Left hindlimb (tissue), 1 donor: ENCODE data around the gene LANCL2.
"Not testable (repeated sequence)": the region's sequence is repeated elsewhere in the genome, so short reads cannot be mapped to it uniquely, and the experiment has no call there.

ENCODE experiments used
- DNase-seq: peaks from one replicate; pipeline ENCODE4 v3.0.0-alpha.2; 2018

The LANCL2 gene

GRCh38 chr7:55362927-55363326, 2.2 kb upstream of the LANCL2 start:
- DNase-seq, result no peak

GRCh38 chr7:55363386-55364170, 1.6 kb upstream of the LANCL2 start:
- no peak for DNase-seq

- DNase-seq, result peak; percentile 97
These were observed 731 bp downstream of the LANCL2 start for GRCh38 chr7:55365675-55366460.

- no peak for DNase-seq
These were observed 1.4 kb downstream of the LANCL2 start for GRCh38 chr7:55366461-55367070.

GRCh38 chr7:55367283-55367840, 2.2 kb downstream of the LANCL2 start:
- no peak for DNase-seq

GRCh38 chr7:55369427-55370400, 4.6 kb downstream of the LANCL2 start:
- DNase-seq, result no peak

GRCh38 chr7:55374213-55374612, 9.1 kb downstream of the LANCL2 start:
- DNase-seq, result no peak

- no peak for DNase-seq
These were observed 10.1 kb downstream of the LANCL2 start for GRCh38 chr7:55375237-55375636.

- no peak for DNase-seq
These were observed 12.2 kb downstream of the LANCL2 start for GRCh38 chr7:55377162-55377817.

GRCh38 chr7:55379285-55379684, 14.1 kb downstream of the LANCL2 start:
- no peak for DNase-seq

GRCh38 chr7:55381189-55381588, 16.1 kb downstream of the LANCL2 start:
- no peak for DNase-seq

GRCh38 chr7:55381696-55382095, 16.6 kb downstream of the LANCL2 start:
- no peak for DNase-seq

- DNase-seq, result no peak
These were observed 17.1 kb downstream of the LANCL2 start for GRCh38 chr7:55382251-55382650.

GRCh38 chr7:55386541-55386940, 21.4 kb downstream of the LANCL2 start:
- DNase-seq, result no peak

GRCh38 chr7:55387062-55387965, 22.2 kb downstream of the LANCL2 start:
- DNase-seq, result no peak

- no peak for DNase-seq
These were observed 31.2 kb downstream of the LANCL2 start for GRCh38 chr7:55396233-55396785.

GRCh38 chr7:55397617-55398016, 32.5 kb downstream of the LANCL2 start:
- DNase-seq, result no peak

- no peak for DNase-seq
These were observed 35.1 kb downstream of the LANCL2 start for GRCh38 chr7:55400191-55400590.

- not testable (repeated sequence) for DNase-seq
These were observed 37.4 kb downstream of the LANCL2 start for GRCh38 chr7:55402506-55402905.

- no peak for DNase-seq
These were observed 40.9 kb downstream of the LANCL2 start for GRCh38 chr7:55405856-55406541.
